ENCODE measurements around the gene CHRND. TPM values are rescaled to one million over a fixed set of nuclear protein-coding genes. Genes with fewer than 3 reads are reported as not detected.

Gene CHRND
- total RNA-seq, 2 experiments from 2014 or later: not detected

GRCh38 chr2:232483311-232483922, 42.5 kb upstream of the CHRND start:
- intact Hi-C loops (cut with micrococcal nuclease; ENCODE audit: unreplicated experiment): no loop called here
- no peaks in the 10 kb centered on the region for H3K9me3 ChIP-seq (ENCODE audit: low read length)
- no peak overlapping the region for H3K27ac ChIP-seq (ENCODE audit: low read depth, low read length, poor library complexity, severe bottlenecking)
- H3K4me2 ChIP-seq (ENCODE audit: low read length): no peak overlapping the region
- no peak overlapping the region for H2AFZ ChIP-seq (ENCODE audit: low read length)
- no peak for DNase-seq (ENCODE audit: low spot score)
- POLR2A ChIA-PET: no interaction called here
- BruUV-seq (replicated peaks): no TSS peak
- H4K20me1 ChIP-seq (ENCODE audit: insufficient read depth, low read length): no peaks in the 10 kb centered on the region
- no peaks in the 10 kb centered on the region for H3K4me1 ChIP-seq (ENCODE audit: insufficient read depth, low read length, poor library complexity, severe bottlenecking)
- no peaks in the 10 kb centered on the region for H3K79me2 ChIP-seq (ENCODE audit: insufficient read depth, low read depth, low read length)
- CTCF ChIA-PET (ENCODE audit: unreplicated experiment): no interaction called here
- TF ChIP-seq EZH2phosphoT487 (IDR thresholded peaks at IDR 0.05; ENCODE audit: borderline replicate concordance, low read depth, low read length) (no peak), CTCF (conservative IDR thresholded peaks at IDR 0.05; ENCODE audit: low read length) (no peak)
- H3K9me2 ChIP-seq (ENCODE audit: insufficient read depth, low read length): no peaks in the 10 kb centered on the region
- H3K4me3 ChIP-seq (ENCODE audit: low read depth, low read length, poor library complexity, severe bottlenecking): no peak overlapping the region
- H3K36me3 ChIP-seq (ENCODE audit: insufficient read depth, low read length): no peaks in the 10 kb centered on the region

- intact Hi-C loops (cut with micrococcal nuclease; ENCODE audit: unreplicated experiment): no loop called here
- Histone ChIP-seq H3K27ac (ENCODE audit: low read depth, low read length, poor library complexity, severe bottlenecking) (no peak overlapping the region), H2AFZ (ENCODE audit: low read length) (no peak overlapping the region), H3K4me3 (ENCODE audit: low read depth, low read length, poor library complexity, severe bottlenecking) (no peak overlapping the region), H3K9me2 (ENCODE audit: insufficient read depth, low read length) (no peaks in the 10 kb centered on the region), H3K9me3 (ENCODE audit: low read length) (no peaks in the 10 kb centered on the region), H3K4me2 (ENCODE audit: low read length) (no peak overlapping the region), H3K4me1 (ENCODE audit: insufficient read depth, low read length, poor library complexity, severe bottlenecking) (no peaks in the 10 kb centered on the region), H3K79me2 (ENCODE audit: insufficient read depth, low read depth, low read length) (no peaks in the 10 kb centered on the region), H3K36me3 (ENCODE audit: insufficient read depth, low read length) (no peaks in the 10 kb centered on the region), H4K20me1 (ENCODE audit: insufficient read depth, low read length) (no peaks in the 10 kb centered on the region)
- DNase-seq (ENCODE audit: low spot score): no peak
- ChIA-PET CTCF (ENCODE audit: unreplicated experiment) (no interaction called here), POLR2A (no interaction called here)
- no TSS peak for BruUV-seq (replicated peaks)
- TF ChIP-seq EZH2phosphoT487 (IDR thresholded peaks at IDR 0.05; ENCODE audit: borderline replicate concordance, low read depth, low read length): no peak
- TF ChIP-seq CTCF (conservative IDR thresholded peaks at IDR 0.05; ENCODE audit: low read length): no peak
These were observed 41.9 kb upstream of the CHRND start for GRCh38 chr2:232483923-232484627.

GRCh38 chr2:232484628-232485347, 41.2 kb upstream of the CHRND start:
- Histone ChIP-seq H3K9me2 (ENCODE audit: insufficient read depth, low read length) (no peaks in the 10 kb centered on the region), H3K79me2 (ENCODE audit: insufficient read depth, low read depth, low read length) (no peaks in the 10 kb centered on the region), H3K9me3 (ENCODE audit: low read length) (no peaks in the 10 kb centered on the region), H3K4me1 (ENCODE audit: insufficient read depth, low read length, poor library complexity, severe bottlenecking) (no peaks in the 10 kb centered on the region), H3K27ac (ENCODE audit: low read depth, low read length, poor library complexity, severe bottlenecking) (no peak overlapping the region), H3K4me3 (ENCODE audit: low read depth, low read length, poor library complexity, severe bottlenecking) (no peak overlapping the region), H3K36me3 (ENCODE audit: insufficient read depth, low read length) (no peaks in the 10 kb centered on the region), H2AFZ (ENCODE audit: low read length) (no peak overlapping the region), H3K4me2 (ENCODE audit: low read length) (no peak overlapping the region), H4K20me1 (ENCODE audit: insufficient read depth, low read length) (no peaks in the 10 kb centered on the region)
- TF ChIP-seq CTCF (conservative IDR thresholded peaks at IDR 0.05; ENCODE audit: low read length): no peak
- no peak for TF ChIP-seq EZH2phosphoT487 (IDR thresholded peaks at IDR 0.05; ENCODE audit: borderline replicate concordance, low read depth, low read length)
- ChIA-PET CTCF (ENCODE audit: unreplicated experiment) (no interaction called here), POLR2A (no interaction called here)
- DNase-seq (ENCODE audit: low spot score): no peak
- BruUV-seq (replicated peaks): no TSS peak
- intact Hi-C loops (cut with micrococcal nuclease; ENCODE audit: unreplicated experiment): no loop called here

All from OCI-LY7 (cell line).